Psoas muscle (tissue), 8 donors: ENCODE data around the gene TMEM139. TPM values are rescaled to one million over a fixed set of nuclear protein-coding genes. Genes with fewer than 3 reads are reported as not detected.
"Not testable (repeated sequence)": the region's sequence is repeated elsewhere in the genome, so short reads cannot be mapped to it uniquely, and the experiment has no call there.

Source experiments
- ATAC-seq, 4 donors: fragments of 200-7000 bp; cut with Tn5 transposase; one replicate each; pipeline ENCODE4 v1.9.1; 2020; ENCODE audit warnings: moderate library complexity in 3 of 4, mild to moderate bottlenecking in 2 of 4
- DNase-seq, 2 donors: peaks; one replicate each; pipeline ENCODE4 v3.0.0-alpha.2; 2020
- H3K27ac ChIP-seq: fragments of 200-600 bp; one replicate; pipeline ENCODE4 v1.8.0; 2022
- H3K27me3 ChIP-seq, 3 donors: fragments of 200-600 bp in 1 of 3; one replicate each; pipeline versions ENCODE4 v1.6.1 to v1.8.0; 2013 to 2022; ENCODE audit warnings: low read length in 2 of 3, mild to moderate bottlenecking in 2 of 3, moderate library complexity in 1 of 3; ENCODE audit not compliant: insufficient read depth in 3 of 3
- H3K36me3 ChIP-seq, 2 donors: fragments of 200-600 bp in 1 of 2; one replicate each; pipeline versions ENCODE4 v1.6.1 to v1.8.0; 2013 to 2022; ENCODE audit warnings: low read depth in 1 of 2, mild to moderate bottlenecking in 1 of 2, moderate library complexity in 1 of 2; ENCODE audit not compliant: insufficient read depth in 1 of 2
- H3K4me1 ChIP-seq: fragments of 200-600 bp; one replicate; pipeline ENCODE4 v1.8.0; 2022
- H3K4me3 ChIP-seq: fragments of 200-600 bp; one replicate; pipeline ENCODE4 v1.8.0; 2022; ENCODE audit warnings: mild to moderate bottlenecking
- H3K9me3 ChIP-seq: fragments of 200-600 bp; one replicate; pipeline ENCODE4 v1.8.0; 2022
- WGBS, 3 donors: extraction: QIAGEN DNeasy Blood & Tissue Kit; methylation state at CpG; one replicate each; pipeline versions ENCODE4 v1.1.6 to v1.1.7; 2013; 5-methylcytosine and 5-hydroxymethylcytosine counted together
- intact Hi-C, 2 donors: fragments of 100-400 bp; cut with DNase I; formaldehyde crosslinking; loops; one replicate each; pipeline versions ENCODE4 v1.11.0 to v1.14.2; 2022
- polyA plus RNA-seq, 3 donors: library from polyadenylated mRNA; stranded (reverse); fragments of 200-250 nt; gene quantifications; one replicate each; pipeline ENCODE4 v1.2.3, GENCODE V29; 2013
- total RNA-seq, 4 donors: library from RNA; stranded (reverse); fragmentation: NEBNext Ultra II Directional in 2 of 4; extraction: Animal tissue kit (Norgen Biotek cat#: 25700) in 2 of 4; gene quantifications; one replicate each; pipeline versions ENCODE4 v1.2.1 to v1.2.4, GENCODE V29; 2021 to 2023
- TF ChIP-seq, protein P1 (sequence below): fragments of 200-600 bp; IDR thresholded peaks from one replicate; pipeline ENCODE4 v1.8.0; 2022; ENCODE audit warnings: antibody characterized with exemption
- donor health status: healthy with polysubstance abuse.
- donor health status: DM: no; HTN: no; CAD: no; lungs with moderate emphysema.
- donor health status: Bipolar disorder and iron deficiency.
- donor health status: healthy.
- donor health status: DM: yes; HTN: yes; CAD: no.
- donor health status: DM: no; HTN: no; CAD: no.
- donor health status: DM: no; HTN: no; CAD: no.
- donor health status: DM: yes; HTN: yes; CAD: no.

Gene TMEM139
- total and polyA plus RNA-seq, 7 donors, result 0.04 to 0.43 (median 0.36) TPM; not detected in 3

DNA sequence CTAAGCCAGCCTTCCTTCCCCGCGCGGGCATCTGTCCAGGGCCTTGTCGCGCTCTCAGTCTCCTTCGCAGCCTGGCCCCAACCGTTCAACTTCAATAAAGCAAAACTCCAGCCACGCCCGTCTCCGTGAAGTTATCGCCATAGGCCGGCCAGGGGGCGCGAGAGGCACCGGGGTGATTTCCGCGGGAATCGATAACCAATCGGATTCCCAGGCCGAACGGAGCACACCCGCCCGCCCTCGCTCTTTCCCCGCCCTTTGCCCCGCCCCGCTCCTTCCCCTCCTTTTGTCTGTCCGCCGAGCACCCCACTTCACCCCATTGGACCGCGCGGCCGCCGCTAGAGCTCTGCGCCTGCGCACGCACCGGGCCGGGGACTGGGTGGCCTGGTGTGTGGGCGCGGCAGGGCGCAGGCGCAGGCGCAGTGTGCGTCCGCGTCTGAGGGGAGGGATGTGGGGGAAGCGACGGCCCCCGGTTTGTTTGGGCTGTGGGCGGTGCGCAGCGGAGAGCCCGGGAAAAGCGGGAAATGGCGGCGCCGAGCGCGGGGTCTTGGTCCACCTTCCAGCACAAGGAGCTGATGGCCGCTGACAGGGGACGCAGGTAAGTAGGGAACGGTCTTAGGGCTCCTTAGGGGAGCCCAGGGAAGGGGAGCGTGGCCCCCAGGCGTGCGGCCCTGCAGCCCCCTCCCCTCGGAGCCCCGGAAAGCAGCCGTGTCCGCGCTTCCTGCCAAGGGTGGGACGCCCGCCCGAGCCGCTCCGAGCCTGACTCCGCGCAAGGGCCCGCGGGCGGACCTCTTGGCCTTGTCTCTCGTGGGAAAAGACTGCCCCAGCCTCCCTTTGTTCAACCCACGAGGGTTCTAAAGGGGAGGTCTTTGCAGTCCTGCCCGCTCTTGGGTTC, 3.4 kb downstream of the TMEM139 start, which contains the start of gene CASP2:
Gene CASP2 (plus strand): TSS at position 417 of the 892 bp plus-strand sequence. CDS start 105 bp downstream, at position 522.
- ATAC-seq (peak; percentile 98 to 99 (median 98)), DNase-seq (peak; percentile 99)
- H3K27ac ChIP-seq, result peak within 1 kb of the TSS; percentile 91
- intact Hi-C loops, result no loop called here
- peaks cover under 1 to 23% of the 10 kb centered on the region in 2 donors for H3K36me3 ChIP-seq
- TF ChIP-seq, protein P1, sequence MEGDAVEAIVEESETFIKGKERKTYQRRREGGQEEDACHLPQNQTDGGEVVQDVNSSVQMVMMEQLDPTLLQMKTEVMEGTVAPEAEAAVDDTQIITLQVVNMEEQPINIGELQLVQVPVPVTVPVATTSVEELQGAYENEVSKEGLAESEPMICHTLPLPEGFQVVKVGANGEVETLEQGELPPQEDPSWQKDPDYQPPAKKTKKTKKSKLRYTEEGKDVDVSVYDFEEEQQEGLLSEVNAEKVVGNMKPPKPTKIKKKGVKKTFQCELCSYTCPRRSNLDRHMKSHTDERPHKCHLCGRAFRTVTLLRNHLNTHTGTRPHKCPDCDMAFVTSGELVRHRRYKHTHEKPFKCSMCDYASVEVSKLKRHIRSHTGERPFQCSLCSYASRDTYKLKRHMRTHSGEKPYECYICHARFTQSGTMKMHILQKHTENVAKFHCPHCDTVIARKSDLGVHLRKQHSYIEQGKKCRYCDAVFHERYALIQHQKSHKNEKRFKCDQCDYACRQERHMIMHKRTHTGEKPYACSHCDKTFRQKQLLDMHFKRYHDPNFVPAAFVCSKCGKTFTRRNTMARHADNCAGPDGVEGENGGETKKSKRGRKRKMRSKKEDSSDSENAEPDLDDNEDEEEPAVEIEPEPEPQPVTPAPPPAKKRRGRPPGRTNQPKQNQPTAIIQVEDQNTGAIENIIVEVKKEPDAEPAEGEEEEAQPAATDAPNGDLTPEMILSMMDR, result peak; percentile 38
- H3K4me3 ChIP-seq, result peak within 1 kb of the TSS; percentile 99
- H3K4me1 ChIP-seq, result peaks cover 17% of the 10 kb centered on the region
- H3K9me3 ChIP-seq, result no peaks in the 10 kb centered on the region
- H3K27me3 ChIP-seq, result no peaks in the 10 kb centered on the region
- 1 to 3% (median 2%) methylated on average over 68 to 84 of the region's 84 CpGs for WGBS, 3 donors

DNA sequence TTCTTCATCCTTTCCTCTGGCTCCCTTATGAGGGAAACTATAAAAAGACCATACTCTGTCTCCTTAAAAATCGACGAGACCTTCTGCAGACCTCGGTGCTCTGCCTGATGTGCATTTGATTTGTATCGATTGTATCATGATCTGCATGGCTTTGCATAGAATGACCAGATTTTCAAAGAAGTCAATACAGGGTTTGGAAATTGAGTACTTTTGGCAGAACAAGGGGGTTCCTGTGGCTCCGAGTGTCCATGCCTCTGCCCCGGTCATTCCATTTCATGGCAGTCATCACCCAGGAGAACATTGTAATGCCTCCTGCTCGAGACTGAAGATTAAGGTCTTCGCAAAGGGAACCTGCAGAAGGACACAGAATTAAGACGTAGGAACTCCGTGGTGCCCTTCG, 4.1 kb downstream of the TMEM139 start:
- TF ChIP-seq, protein P1, result no peak
- DNase-seq, result no peak
- Histone ChIP-seq H3K4me1 (peaks cover 17% of the 10 kb centered on the region), H3K36me3 (peaks cover 3 to 30% of the 10 kb centered on the region in 2 donors), H3K27me3 (no peaks in the 10 kb centered on the region), H3K4me3 (peak overlapping the region; percentile 99), H3K9me3 (no peaks in the 10 kb centered on the region), H3K27ac (peak overlapping the region; percentile 91)
- intact Hi-C loops, result no loop called here
- no peak for ATAC-seq
- 3 to 5% (median 4%) methylated on average over 11 of the region's 11 CpGs for WGBS, 3 donors

DNA sequence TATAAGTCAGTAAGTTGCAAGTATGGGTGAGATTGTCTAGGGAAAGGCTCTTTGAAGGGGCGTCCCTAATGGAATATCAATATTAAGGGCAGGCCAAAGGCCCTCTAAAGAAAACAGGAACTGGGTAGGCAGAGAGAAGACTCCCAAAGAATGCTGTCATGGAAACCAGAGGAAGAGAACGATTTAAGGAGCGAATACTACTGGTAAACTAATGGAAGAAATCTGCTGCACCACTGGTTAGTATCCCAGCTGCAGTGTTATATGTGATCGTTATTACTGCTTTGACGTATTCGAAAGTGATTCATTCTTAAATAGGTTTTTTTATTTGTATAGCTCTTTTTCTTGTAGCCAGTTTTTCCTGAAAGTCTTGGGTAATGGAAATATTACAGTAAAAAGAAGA, 4.7 kb downstream of the TMEM139 start:
- Histone ChIP-seq H3K27me3 (no peaks in the 10 kb centered on the region), H3K4me1 (peaks cover 17% of the 10 kb centered on the region), H3K36me3 (peaks cover 3 to 35% of the 10 kb centered on the region in 2 donors), H3K27ac (peak overlapping the region; percentile 91), H3K4me3 (peak overlapping the region; percentile 99), H3K9me3 (no peaks in the 10 kb centered on the region)
- TF ChIP-seq, protein P1, result no peak
- ATAC-seq, result no peak
- 21 to 27% (median 23%) methylated on average over 6 of the region's 6 CpGs for WGBS, 3 donors
- no peak for DNase-seq
- intact Hi-C loops, result no loop called here

DNA sequence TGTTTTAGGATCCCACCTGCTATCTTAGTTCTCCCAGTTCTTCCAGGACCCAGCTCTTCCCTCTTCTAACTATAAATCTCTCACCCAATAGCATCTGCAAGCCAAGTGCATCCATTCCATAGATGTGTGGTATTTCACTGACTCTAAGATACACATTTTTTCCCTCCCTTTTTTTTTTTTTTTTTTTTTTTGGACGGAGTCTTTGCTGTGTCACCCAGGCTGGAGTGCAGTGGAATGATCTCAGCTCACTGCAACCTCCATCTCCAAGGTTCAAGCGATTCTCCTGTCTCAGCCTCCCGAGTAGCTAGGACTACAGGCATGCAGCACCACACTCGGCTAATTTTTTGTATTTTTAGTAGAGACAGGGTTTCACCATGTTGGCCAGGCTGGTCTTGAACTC, 5.1 kb downstream of the TMEM139 start:
- ATAC-seq, DNase-seq, intact Hi-C loops, H3K9me3 ChIP-seq, H3K27me3 ChIP-seq, H3K27ac ChIP-seq: not testable (repeated sequence)
- H3K4me3 ChIP-seq, result peak overlapping the region; percentile 99
- peaks cover 3 to 40% of the 10 kb centered on the region in 2 donors for H3K36me3 ChIP-seq
- whole genome bisulfite sequencing, 3 donors, result 48 to 57% (median 54%) methylated on average over 4 of the region's 4 CpGs
- H3K4me1 ChIP-seq, result peaks cover 17% of the 10 kb centered on the region

DNA sequence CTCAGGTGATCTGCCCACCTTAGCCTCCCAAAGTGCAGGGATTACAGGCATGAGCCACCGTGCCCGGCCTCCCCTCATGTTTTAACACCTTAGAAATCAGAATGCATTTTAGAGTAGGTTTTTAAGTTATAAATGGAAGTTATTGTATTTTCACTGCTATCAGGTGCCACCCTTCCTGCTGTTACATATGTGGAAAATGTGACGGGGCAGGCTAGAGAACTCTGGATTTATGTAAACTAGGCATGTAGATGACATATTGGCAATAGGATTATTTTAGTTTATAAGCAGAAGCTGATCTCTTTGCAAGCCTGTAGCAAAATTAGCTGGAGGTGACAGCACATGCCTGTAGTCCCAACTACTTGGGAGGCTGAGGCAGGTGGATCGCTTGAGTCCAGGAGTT, 5.5 kb downstream of the TMEM139 start:
- Histone ChIP-seq H3K4me1 (peaks cover 17% of the 10 kb centered on the region), H3K4me3 (no peak overlapping the region)

More for the DNA sequence above, 5.5 kb downstream of the TMEM139 start:
- 64 to 81% (median 73%) methylated on average over 4 of the region's 4 CpGs for WGBS, 3 donors
- Histone ChIP-seq H3K36me3 (peaks cover 3 to 44% of the 10 kb centered on the region in 2 donors), H3K9me3 (no peaks in the 10 kb centered on the region), H3K27ac (no peak overlapping the region), H3K27me3 (no peaks in the 10 kb centered on the region)
- DNase-seq, result no peak
- ATAC-seq, result no peak
- TF ChIP-seq, protein P1, result no peak
- intact Hi-C loops, result no loop called here
